Astrocyte of the spinal cord (primary cell): ENCODE results near the gene TMEM272.

Source experiments
- DNase-seq: peaks from one replicate; pipeline ENCODE4 v3.0.0; 2011; ENCODE audit warnings: low read depth, low spot score
- H3K4me3 ChIP-seq: 2 replicates; pipeline ENCODE4 v1.5.1; 2011; ENCODE audit warnings: low read depth, mild to moderate bottlenecking, low read length, moderate library complexity
- in situ Hi-C: cut with HindIII; loops from 2 replicates; pipeline ENCODE4 v1.10.0; 2017; ENCODE audit warnings: low sequenced_read_pairs
- TF ChIP-seq, protein P1 (sequence below): IDR thresholded peaks from 2 replicates; pipeline ENCODE4 v1.5.1; 2012; ENCODE audit warnings: low read depth, mild to moderate bottlenecking, low read length, inconsistent platforms

The TMEM272 gene

DNA sequence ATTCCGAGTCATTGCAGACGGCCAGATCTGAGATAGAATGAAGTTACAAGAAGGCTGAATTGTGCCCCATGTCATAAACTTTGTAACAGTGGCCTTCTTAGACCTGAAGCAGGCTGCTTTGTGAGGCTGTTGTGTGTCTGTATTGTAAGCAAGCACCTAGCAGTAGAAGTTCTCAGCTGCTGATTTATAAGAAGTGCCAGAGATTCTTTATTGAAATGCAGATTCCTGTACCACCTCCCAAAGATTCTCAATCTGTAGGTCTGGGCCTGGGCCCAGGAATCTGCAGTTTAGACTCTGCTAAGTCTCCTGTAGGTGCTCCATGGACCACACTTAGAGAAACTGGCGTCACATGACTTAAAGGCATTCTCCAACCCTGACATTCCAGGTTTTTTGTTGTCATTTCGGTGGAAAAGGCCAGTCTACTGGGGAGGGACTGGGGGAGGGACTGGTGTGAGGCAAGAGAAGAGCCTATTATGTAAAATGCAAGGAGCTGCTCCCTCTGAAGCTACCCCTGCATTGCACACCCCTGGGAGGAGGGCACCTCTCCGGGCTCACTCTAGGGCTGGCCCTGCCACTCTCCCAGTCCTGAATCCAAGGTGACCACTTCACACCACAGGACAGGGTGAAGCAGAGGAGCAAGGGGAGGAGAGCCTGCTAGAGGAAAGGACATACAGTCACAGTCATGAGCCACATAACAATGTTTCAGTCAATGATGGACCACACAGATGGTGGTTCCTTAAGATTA lies 769 bp upstream of the TMEM272 start:
- TF ChIP-seq, protein P1, sequence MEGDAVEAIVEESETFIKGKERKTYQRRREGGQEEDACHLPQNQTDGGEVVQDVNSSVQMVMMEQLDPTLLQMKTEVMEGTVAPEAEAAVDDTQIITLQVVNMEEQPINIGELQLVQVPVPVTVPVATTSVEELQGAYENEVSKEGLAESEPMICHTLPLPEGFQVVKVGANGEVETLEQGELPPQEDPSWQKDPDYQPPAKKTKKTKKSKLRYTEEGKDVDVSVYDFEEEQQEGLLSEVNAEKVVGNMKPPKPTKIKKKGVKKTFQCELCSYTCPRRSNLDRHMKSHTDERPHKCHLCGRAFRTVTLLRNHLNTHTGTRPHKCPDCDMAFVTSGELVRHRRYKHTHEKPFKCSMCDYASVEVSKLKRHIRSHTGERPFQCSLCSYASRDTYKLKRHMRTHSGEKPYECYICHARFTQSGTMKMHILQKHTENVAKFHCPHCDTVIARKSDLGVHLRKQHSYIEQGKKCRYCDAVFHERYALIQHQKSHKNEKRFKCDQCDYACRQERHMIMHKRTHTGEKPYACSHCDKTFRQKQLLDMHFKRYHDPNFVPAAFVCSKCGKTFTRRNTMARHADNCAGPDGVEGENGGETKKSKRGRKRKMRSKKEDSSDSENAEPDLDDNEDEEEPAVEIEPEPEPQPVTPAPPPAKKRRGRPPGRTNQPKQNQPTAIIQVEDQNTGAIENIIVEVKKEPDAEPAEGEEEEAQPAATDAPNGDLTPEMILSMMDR, result no peak
- DNase-seq, result no peak

DNA sequence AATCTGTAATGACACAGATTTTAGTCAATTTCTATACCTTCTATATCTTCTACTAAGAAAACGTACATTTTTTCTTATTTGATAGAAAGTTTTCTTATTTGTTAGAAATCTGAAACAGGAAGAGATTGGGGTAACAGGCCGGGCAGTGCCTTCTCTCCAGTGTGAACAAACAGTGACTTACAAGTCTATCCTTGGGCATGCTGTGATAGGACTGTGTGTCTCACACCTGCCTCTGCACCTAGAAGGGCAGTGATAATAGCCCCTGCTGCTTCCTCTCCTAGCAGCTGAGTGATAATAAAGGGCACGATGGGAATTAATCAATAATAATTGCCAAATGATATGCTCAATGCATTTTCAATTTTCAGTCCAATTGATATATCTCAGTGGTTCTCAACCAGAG lies 1.4 kb downstream of the TMEM272 start:
- TF ChIP-seq, protein P1, result no peak
- DNase-seq, result no peak
- in situ Hi-C loops, result no loop called here
- H3K4me3 ChIP-seq, result no peak overlapping the region

More for the DNA sequence above, 769 bp upstream of the TMEM272 start:
- no peak overlapping the region for H3K4me3 ChIP-seq
- in situ Hi-C loops, result no loop called here

DNA sequence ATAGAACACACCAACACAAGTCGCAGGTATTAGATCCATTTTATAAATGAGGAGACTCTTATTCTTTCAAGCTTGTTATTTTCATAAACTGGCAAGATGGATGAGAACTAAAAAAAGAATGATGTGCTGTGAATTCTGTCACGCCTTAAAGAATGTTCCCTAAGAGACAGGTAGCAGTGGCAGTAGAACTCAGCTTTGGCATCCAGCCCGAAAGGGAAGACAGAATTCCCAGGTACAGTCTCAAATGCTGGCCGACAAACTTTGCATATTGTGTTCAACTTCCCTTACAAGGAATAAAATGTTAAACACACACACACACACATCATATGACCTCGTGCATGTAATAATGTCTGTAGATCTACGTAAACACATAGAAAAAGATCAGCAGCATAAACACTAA lies 3.2 kb downstream of the TMEM272 start:
- H3K4me3 ChIP-seq, result no peak overlapping the region
- in situ Hi-C loops, result no loop called here
- TF ChIP-seq, protein P1, result no peak
- DNase-seq, result no peak

DNA sequence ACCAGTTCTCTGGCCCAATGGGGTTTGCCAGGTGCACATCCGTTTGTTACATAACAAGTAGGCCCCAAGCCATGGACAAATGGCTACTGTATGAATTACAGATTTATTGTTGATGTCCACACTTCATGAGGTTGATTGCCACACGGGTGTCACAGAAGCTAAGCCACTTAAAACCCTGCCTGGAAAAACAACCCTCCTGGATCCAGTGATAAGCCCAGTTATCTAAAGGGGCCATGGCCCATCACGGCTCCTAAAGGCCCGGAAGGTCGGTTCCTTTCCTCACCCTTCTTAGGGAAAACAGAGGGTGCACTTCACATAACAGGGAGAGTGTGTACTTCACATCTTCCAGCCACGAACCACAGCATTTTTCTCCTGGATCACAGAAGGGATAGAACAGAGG lies 4.1 kb downstream of the TMEM272 start:
- TF ChIP-seq, protein P1, result no peak
- H3K4me3 ChIP-seq, result no peak overlapping the region
- no peak for DNase-seq
- in situ Hi-C loops, result no loop called here

DNA sequence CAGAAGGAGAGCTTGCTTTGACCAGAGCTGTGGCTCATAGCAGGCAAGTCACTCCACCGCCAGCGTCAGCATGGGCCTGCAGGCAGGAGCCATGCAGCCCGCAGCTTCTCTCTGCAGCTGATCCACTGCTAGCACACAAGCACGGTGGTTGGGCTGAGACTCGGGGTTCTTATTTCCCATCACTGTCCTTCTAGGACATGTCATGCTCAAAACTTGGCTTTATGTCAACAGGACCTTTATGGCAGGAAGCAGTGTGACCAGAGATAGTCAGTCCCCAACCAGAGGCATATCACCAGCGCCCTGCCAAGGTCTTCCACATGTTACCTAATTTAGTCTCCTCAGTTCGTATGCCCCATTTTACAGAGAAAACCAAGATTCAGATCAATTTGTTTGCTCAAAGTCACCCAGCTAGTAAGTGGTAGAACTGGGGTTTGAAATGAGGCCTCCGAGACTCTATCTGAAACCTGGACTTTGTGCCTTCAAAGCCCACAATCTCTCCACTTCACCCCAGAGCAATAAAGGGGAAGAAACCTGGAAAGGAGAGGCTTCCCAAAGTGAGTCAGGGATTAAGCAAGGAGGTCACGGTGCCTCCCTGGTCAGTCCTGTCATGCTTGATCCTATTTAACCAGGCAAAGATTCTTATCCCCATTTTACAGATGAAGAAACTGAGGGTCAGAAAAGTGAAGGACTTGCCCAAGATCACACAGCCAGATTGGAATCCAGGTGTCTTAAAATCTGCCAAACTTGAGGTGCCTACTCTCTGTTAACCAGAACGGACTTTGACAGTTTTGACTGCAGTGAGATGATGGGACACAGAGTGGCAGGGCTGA lies 5.1 kb downstream of the TMEM272 start:
- no peak overlapping the region for H3K4me3 ChIP-seq
- no peak for DNase-seq
- in situ Hi-C loops, result no loop called here
- TF ChIP-seq, protein P1, result no peak

DNA sequence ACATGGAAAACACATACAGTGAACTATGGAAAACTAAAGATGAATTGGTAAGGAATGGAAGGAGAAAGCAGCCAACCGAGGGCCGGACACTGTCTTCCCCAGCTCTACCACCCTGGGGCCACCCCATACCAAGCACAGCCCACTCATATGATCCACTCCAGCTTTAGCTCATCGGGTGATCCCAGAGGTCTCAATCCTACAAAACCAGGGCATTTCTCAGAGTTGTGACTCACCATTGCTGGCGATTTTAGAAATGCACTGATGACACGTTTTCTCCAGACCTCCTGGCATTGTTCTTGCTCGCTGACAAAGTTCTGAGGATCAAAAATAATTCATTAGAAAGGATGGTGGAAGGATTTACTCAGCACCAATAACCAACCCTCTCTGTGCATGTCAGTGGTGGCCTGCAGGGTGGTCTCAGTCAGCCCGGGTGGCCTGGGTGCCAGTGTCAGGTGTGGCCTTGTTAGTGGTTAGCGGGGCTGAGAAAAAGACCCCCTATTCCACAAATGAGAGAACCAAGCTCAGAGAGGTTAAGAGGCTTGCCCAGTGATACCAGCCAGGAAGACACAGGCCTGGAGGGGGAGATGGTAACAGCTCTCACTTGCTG lies 6.6 kb downstream of the TMEM272 start:
- TF ChIP-seq, protein P1, result no peak
- in situ Hi-C loops, result no loop called here
- no peak overlapping the region for H3K4me3 ChIP-seq
- DNase-seq, result peak; percentile 39
